Astrocyte of the cerebellum (primary cell): ENCODE measurements around the gene SUSD3.

Experiments used
- DNase-seq: peaks from one replicate; pipeline ENCODE4 v3.0.0-alpha.2; 2011; ENCODE audit warnings: low read depth
- H3K4me3 ChIP-seq: 2 replicates; pipeline ENCODE4 v1.5.1; 2011; ENCODE audit warnings: mild to moderate bottlenecking, low read depth, low read length, moderate library complexity
- CTCF ChIP-seq: IDR thresholded peaks from 2 replicates; pipeline ENCODE4 v1.5.1; 2012; ENCODE audit warnings: low read length, low read depth, moderate library complexity, mild to moderate bottlenecking; ENCODE audit errors: missing control alignments
- in situ Hi-C: cut with HindIII; loops from 2 replicates; pipeline ENCODE4 v1.10.0; 2017; ENCODE audit warnings: low sequenced_read_pairs

SUSD3 gene

GRCh38 chr9:93049491-93049890 is 9.0 kb upstream of the SUSD3 start:
- in situ Hi-C loops = no loop called here
- H3K4me3 ChIP-seq = no peak overlapping the region
- DNase-seq = no peak
- TF ChIP-seq CTCF = no peak

- in situ Hi-C loops = no loop called here
- no peak overlapping the region for H3K4me3 ChIP-seq
- TF ChIP-seq CTCF = no peak
- no peak for DNase-seq
Observed at GRCh38 chr9:93050231-93050630, 8.3 kb upstream of the SUSD3 start.

- in situ Hi-C loops = no loop called here
- TF ChIP-seq CTCF = no peak
- no peak for DNase-seq
- H3K4me3 ChIP-seq = no peak overlapping the region
Observed at GRCh38 chr9:93051680-93052089, 6.8 kb upstream of the SUSD3 start.

GRCh38 chr9:93052791-93053540 is 5.5 kb upstream of the SUSD3 start:
- no peak overlapping the region for H3K4me3 ChIP-seq
- in situ Hi-C loops = no loop called here
- no peak for DNase-seq
- no peak for TF ChIP-seq CTCF

- no peak overlapping the region for H3K4me3 ChIP-seq
- TF ChIP-seq CTCF = no peak
- in situ Hi-C loops = no loop called here
- no peak for DNase-seq
Observed at GRCh38 chr9:93053781-93054331, 4.6 kb upstream of the SUSD3 start.

- TF ChIP-seq CTCF = no peak
- in situ Hi-C loops = no loop called here
- no peak overlapping the region for H3K4me3 ChIP-seq
- no peak for DNase-seq
Observed at GRCh38 chr9:93054758-93055704, 3.5 kb upstream of the SUSD3 start.
